PC-3 (cell line): ENCODE measurements around the gene SCN8A. TPM values are rescaled to one million over a fixed set of nuclear protein-coding genes. Genes with fewer than 3 reads are reported as not detected.

ENCODE experiments used
- ATAC-seq: fragments of 200-7000 bp; cut with Tn5 transposase; 2 replicates; pipeline ENCODE4 v1.9.1; 2020; ENCODE audit warnings: mild to moderate bottlenecking, moderate library complexity
- BruUV-seq: library from RNA; stranded (reverse); fragments of 400-500 nt; replicated peaks from 2 replicates; lab custom pipeline; 2021; lab: Mats Ljungman, UMichigan
- CTCF ChIA-PET: fragments of 300-600 bp; sonication (Branson Sonifier 250); formaldehyde crosslinking; loops from one replicate; lab custom pipeline; 2022; ENCODE audit warnings: antibody characterized with exemption; lab: Charles Lee
- POLR2A ChIA-PET: fragments of 300-600 bp; sonication (Branson Sonifier 250); formaldehyde crosslinking; loops from one replicate; lab custom pipeline; 2022; ENCODE audit warnings: antibody characterized with exemption; ENCODE audit not compliant: unreplicated experiment; lab: Charles Lee
- DNase-seq: peaks from one replicate; pipeline ENCODE4 v3.0.0-alpha.2; 2015
- H2AFZ ChIP-seq: fragments of 300-600 bp; sonication (generic); 2 replicates; pipeline ENCODE4 v1.6.0; 2016; ENCODE audit warnings: antibody characterized with exemption, low read length
- H3F3A ChIP-seq: fragments of 300-600 bp; sonication (generic); one replicate; pipeline ENCODE4 v1.6.0; 2017; ENCODE audit warnings: antibody characterized with exemption, low read length, control low read depth, mild to moderate bottlenecking; ENCODE audit not compliant: unreplicated experiment
- H3K27ac ChIP-seq: fragments of 300-600 bp; sonication (generic); 2 replicates; pipeline ENCODE4 v1.5.1; 2016; ENCODE audit warnings: mild to moderate bottlenecking, low read length
- H3K27me3 ChIP-seq: fragments of 300-600 bp; sonication (generic); 2 replicates; pipeline ENCODE4 v1.6.1; 2016; ENCODE audit warnings: low read length, mixed read lengths
- H3K36me3 ChIP-seq: fragments of 300-600 bp; sonication (generic); 2 replicates; pipeline ENCODE4 v1.6.1; 2016; ENCODE audit warnings: low read depth, mixed run types, low read length, mixed read lengths
- H3K4me1 ChIP-seq: fragments of 300-600 bp; sonication (generic); 2 replicates; pipeline ENCODE4 v1.5.1; 2016; ENCODE audit warnings: low read length; ENCODE audit not compliant: insufficient read depth
- H3K4me2 ChIP-seq: fragments of 300-600 bp; sonication (generic); 2 replicates; pipeline ENCODE4 v1.6.0; 2016; ENCODE audit warnings: low read length
- H3K4me3 ChIP-seq: fragments of 300-600 bp; sonication (generic); 2 replicates; pipeline ENCODE4 v1.5.1; 2016; ENCODE audit warnings: mild to moderate bottlenecking, low read length, mixed read lengths
- H3K79me2 ChIP-seq: fragments of 300-600 bp; sonication (generic); 2 replicates; pipeline ENCODE4 v1.6.1; 2017; ENCODE audit warnings: low read length, mixed read lengths
- H3K9ac ChIP-seq: fragments of 300-600 bp; sonication (generic); 2 replicates; pipeline ENCODE4 v1.6.0; 2016; ENCODE audit warnings: mild to moderate bottlenecking, low read length
- H3K9me2 ChIP-seq: fragments of 300-600 bp; sonication (generic); replicated peaks from 2 replicates; pipeline ENCODE4 v1.6.1; 2016; ENCODE audit warnings: mixed run types, low read length, mixed read lengths
- H3K9me3 ChIP-seq: fragments of 300-600 bp; sonication (generic); 2 replicates; pipeline ENCODE4 v1.6.1; 2016; ENCODE audit warnings: low read length, mixed read lengths
- H4K20me1 ChIP-seq: fragments of 300-600 bp; sonication (generic); 2 replicates; pipeline ENCODE4 v1.6.1; 2016; ENCODE audit warnings: low read length, mixed read lengths
- CTCF ChIP-seq: fragments of 300-600 bp; sonication (generic); conservative IDR thresholded peaks from 2 replicates; pipeline ENCODE4 v1.5.1; 2017; ENCODE audit warnings: antibody characterized with exemption, low read depth, mild to moderate bottlenecking, low read length
- EZH2 ChIP-seq: fragments of 300-600 bp; sonication (generic); IDR thresholded peaks from one replicate; pipeline ENCODE4 v1.6.1; 2017; ENCODE audit warnings: antibody characterized with exemption, mild to moderate bottlenecking, low read length; ENCODE audit not compliant: unreplicated experiment
- EZH2phosphoT487 ChIP-seq: fragments of 300-600 bp; sonication (generic); IDR thresholded peaks from 2 replicates; pipeline ENCODE4 v1.6.1; 2018; ENCODE audit warnings: mild to moderate bottlenecking, antibody characterized with exemption, low read length, borderline replicate concordance
- intact Hi-C: fragments of 100-400 bp; cut with micrococcal nuclease; formaldehyde crosslinking; loops from 2 replicates; pipeline ENCODE4 v1.9.0; 2023
- total RNA-seq: library from RNA; depleted of rRNA; stranded (reverse); fragments of >200 nt; gene quantifications from 2 replicates; pipeline ENCODE4 v1.2.3, GENCODE V29; 2014

The SCN8A gene
- total RNA-seq, 1 experiment from 2014 or later, result 12.7 TPM

- Histone ChIP-seq H3K9me3 (no peaks in the 10 kb centered on the region), H3K9ac (no peak overlapping the region), H3F3A (no peaks in the 10 kb centered on the region), H3K4me1 (peaks cover 18% of the 10 kb centered on the region), H3K9me2 (no peaks in the 10 kb centered on the region), H3K27ac (no peak overlapping the region), H3K4me2 (peak overlapping the region; percentile 44), H3K36me3 (no peaks in the 10 kb centered on the region), H4K20me1 (no peaks in the 10 kb centered on the region), H3K27me3 (0 out of 2 replicates have a peak, but pooled peaks cover 4% of the 10 kb centered on the region), H2AFZ (no peak overlapping the region), H3K79me2 (no peaks in the 10 kb centered on the region), H3K4me3 (no peak overlapping the region)
- POLR2A ChIA-PET, result interaction anchor here (0.5 to 1.0 kb wide), 2 partner anchors 12 to 46 kb away, joined by 3 to 6 read pairs; no protein-coding TSS in a partner anchor
- ATAC-seq, result no peak
- BruUV-seq, result no TSS peak
- DNase-seq, result no peak
- CTCF ChIA-PET, result no interaction called here
- intact Hi-C loops, result loop anchor here (5.0 kb wide), 1 partner anchor 45 kb away; no protein-coding TSS in a partner anchor
- TF ChIP-seq EZH2, result no peak
- TF ChIP-seq EZH2phosphoT487, result no peak
- no peak for TF ChIP-seq CTCF
Measured at GRCh38 chr12:51832354-51833107, 241.5 kb downstream of the SCN8A start.

- no peaks in the 10 kb centered on the region for H3K79me2 ChIP-seq
- H2AFZ ChIP-seq, result no peak overlapping the region
- no peak for TF ChIP-seq CTCF
- DNase-seq, result no peak
- no peak overlapping the region for H3K4me2 ChIP-seq
- intact Hi-C loops, result loop anchor here (5.0 kb wide), 1 partner anchor 44 kb away; no protein-coding TSS in a partner anchor
- no peak overlapping the region for H3K4me3 ChIP-seq
- no peaks in the 10 kb centered on the region for H3F3A ChIP-seq
- POLR2A ChIA-PET, result no interaction called here
- no peaks in the 10 kb centered on the region for H3K9me3 ChIP-seq
- CTCF ChIA-PET, result no interaction called here
- H3K27ac ChIP-seq, result no peak overlapping the region
- H3K9ac ChIP-seq, result no peak overlapping the region
- H3K9me2 ChIP-seq, result no peaks in the 10 kb centered on the region
- H4K20me1 ChIP-seq, result no peaks in the 10 kb centered on the region
- H3K36me3 ChIP-seq, result no peaks in the 10 kb centered on the region
- peaks cover 7% of the 10 kb centered on the region for H3K4me1 ChIP-seq
- H3K27me3 ChIP-seq, result 0 out of 2 replicates have a peak, but pooled peaks cover 4% of the 10 kb centered on the region
- BruUV-seq, result no TSS peak
- ATAC-seq, result no peak
Measured at GRCh38 chr12:51833448-51834227, 242.6 kb downstream of the SCN8A start.
